ENCODE results near the gene DUSP15.
"Not testable (repeated sequence)": the region's sequence is repeated elsewhere in the genome, so short reads cannot be mapped to it uniquely, and the experiment has no call there.

Gene DUSP15

GRCh38 chr20:31869942-31870725, at the start of gene DUSP15, which contains the start of gene TTLL9:
Gene DUSP15, minus strand, starts transcription at chr20:31870527. Its CDS starts 190 bp downstream, at chr20:31870337.
Gene TTLL9, plus strand, starts transcription at chr20:31870634. Its CDS starts 493 bp downstream, at chr20:31871127.
- no peak for DNase-seq

GRCh38 chr20:31919410-31920155, 49.3 kb upstream of the DUSP15 start:
- no peak for DNase-seq

- no peak for DNase-seq
Observed at GRCh38 chr20:31918466-31919105, 48.3 kb upstream of the DUSP15 start.

GRCh38 chr20:31917962-31918412, 47.7 kb upstream of the DUSP15 start:
- DNase-seq, result not testable (repeated sequence)

GRCh38 chr20:31916708-31917107, 46.4 kb upstream of the DUSP15 start:
- no peak for DNase-seq

GRCh38 chr20:31915491-31916280, 45.4 kb upstream of the DUSP15 start:
- DNase-seq, result no peak

GRCh38 chr20:31914170-31914569, 43.8 kb upstream of the DUSP15 start:
- DNase-seq, result no peak

GRCh38 chr20:31913431-31914157, 43.3 kb upstream of the DUSP15 start:
- no peak for DNase-seq

- DNase-seq, result no peak
Observed at GRCh38 chr20:31910071-31910803, 39.9 kb upstream of the DUSP15 start.

GRCh38 chr20:31909253-31910070, 39.1 kb upstream of the DUSP15 start:
- DNase-seq, result no peak

- no peak for DNase-seq
Observed at GRCh38 chr20:31908424-31908823, 38.1 kb upstream of the DUSP15 start.

- DNase-seq, result no peak
Observed at GRCh38 chr20:31908016-31908415, 37.7 kb upstream of the DUSP15 start.

- DNase-seq, result no peak
Observed at GRCh38 chr20:31907046-31907445, 36.7 kb upstream of the DUSP15 start.

- no peak for DNase-seq
Observed at GRCh38 chr20:31906001-31906400, 35.7 kb upstream of the DUSP15 start.

GRCh38 chr20:31903627-31904386, 33.5 kb upstream of the DUSP15 start:
- DNase-seq, result no peak

GRCh38 chr20:31901615-31902014, 31.3 kb upstream of the DUSP15 start:
- no peak for DNase-seq

GRCh38 chr20:31897541-31897940, 27.2 kb upstream of the DUSP15 start:
- DNase-seq, result no peak

GRCh38 chr20:31896049-31896448, 25.7 kb upstream of the DUSP15 start:
- DNase-seq, result no peak

- DNase-seq, result no peak
Observed at GRCh38 chr20:31894980-31895675, 24.8 kb upstream of the DUSP15 start.
